Activated T-helper 17 cell treated with anti-CD3 and anti-CD28 coated beads, Interleukin-2, amount 50 U/mL, for 72 hours (primary cell): ENCODE results near the gene JAML. TPM values are rescaled to one million over a fixed set of nuclear protein-coding genes. Genes with fewer than 3 reads are reported as not detected.
"Not testable (repeated sequence)": the region's sequence is repeated elsewhere in the genome, so short reads cannot be mapped to it uniquely, and the experiment has no call there.

Experiments
- ATAC-seq: fragments of 150-1000 bp; cut with Tn5 transposase; replicated peaks from 2 replicates; pipeline ENCODE4 v1.10.0; 2021; ENCODE audit warnings: mild to moderate bottlenecking, moderate library complexity
- H3K27ac Mint-ChIP-seq: one replicate; pipeline ENCODE4 v1.8.0; 2022; ENCODE audit warnings: mixed read lengths
- H3K27me3 Mint-ChIP-seq: one replicate; pipeline ENCODE4 v1.8.0; 2022; ENCODE audit warnings: mixed read lengths
- H3K36me3 Mint-ChIP-seq: one replicate; pipeline ENCODE4 v1.8.0; 2022; ENCODE audit warnings: low read depth, mild to moderate bottlenecking, mixed read lengths
- H3K4me1 Mint-ChIP-seq: one replicate; pipeline ENCODE4 v1.8.0; 2022; ENCODE audit warnings: mixed read lengths
- H3K4me3 Mint-ChIP-seq: one replicate; pipeline ENCODE4 v1.8.0; 2022; ENCODE audit warnings: mild to moderate bottlenecking, mixed read lengths
- H3K9me3 Mint-ChIP-seq: one replicate; pipeline ENCODE4 v1.8.0; 2022; ENCODE audit warnings: mixed read lengths
- total RNA-seq, 2 donors: library from RNA; stranded (reverse); gene quantifications; one replicate each; pipeline ENCODE4 v1.2.3, GENCODE V29; 2022

Gene JAML
- total RNA-seq, 2 donors from 2014 or later, result 74.0 to 276 TPM

DNA sequence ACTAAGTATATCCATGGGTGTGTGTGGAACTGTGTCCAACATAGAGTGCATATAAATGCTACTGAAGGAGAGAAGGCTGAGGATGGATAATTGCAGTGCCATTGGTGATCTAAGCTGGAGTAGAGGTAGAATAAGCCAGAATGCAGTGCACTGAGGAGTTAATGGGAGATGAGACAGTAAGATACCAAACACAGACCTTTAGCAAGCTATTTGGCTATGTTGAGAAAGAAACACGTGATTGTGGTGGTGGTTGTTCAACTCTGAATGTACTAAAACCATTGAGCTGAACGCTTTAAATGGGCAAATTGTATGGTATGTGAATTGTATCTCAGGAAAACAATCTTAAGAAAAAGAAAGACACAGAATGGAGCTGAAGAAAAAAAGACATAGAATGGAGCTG is 22.8 kb downstream of the JAML start:
- peaks cover 24% of the 10 kb centered on the region for H3K36me3 Mint-ChIP-seq
- ATAC-seq, result no peak
- no peak overlapping the region for H3K27ac Mint-ChIP-seq
- H3K4me1 Mint-ChIP-seq, result peaks cover 29% of the 10 kb centered on the region
- no peak overlapping the region for H3K4me3 Mint-ChIP-seq
- no peaks in the 10 kb centered on the region for H3K27me3 Mint-ChIP-seq
- no peaks in the 10 kb centered on the region for H3K9me3 Mint-ChIP-seq

DNA sequence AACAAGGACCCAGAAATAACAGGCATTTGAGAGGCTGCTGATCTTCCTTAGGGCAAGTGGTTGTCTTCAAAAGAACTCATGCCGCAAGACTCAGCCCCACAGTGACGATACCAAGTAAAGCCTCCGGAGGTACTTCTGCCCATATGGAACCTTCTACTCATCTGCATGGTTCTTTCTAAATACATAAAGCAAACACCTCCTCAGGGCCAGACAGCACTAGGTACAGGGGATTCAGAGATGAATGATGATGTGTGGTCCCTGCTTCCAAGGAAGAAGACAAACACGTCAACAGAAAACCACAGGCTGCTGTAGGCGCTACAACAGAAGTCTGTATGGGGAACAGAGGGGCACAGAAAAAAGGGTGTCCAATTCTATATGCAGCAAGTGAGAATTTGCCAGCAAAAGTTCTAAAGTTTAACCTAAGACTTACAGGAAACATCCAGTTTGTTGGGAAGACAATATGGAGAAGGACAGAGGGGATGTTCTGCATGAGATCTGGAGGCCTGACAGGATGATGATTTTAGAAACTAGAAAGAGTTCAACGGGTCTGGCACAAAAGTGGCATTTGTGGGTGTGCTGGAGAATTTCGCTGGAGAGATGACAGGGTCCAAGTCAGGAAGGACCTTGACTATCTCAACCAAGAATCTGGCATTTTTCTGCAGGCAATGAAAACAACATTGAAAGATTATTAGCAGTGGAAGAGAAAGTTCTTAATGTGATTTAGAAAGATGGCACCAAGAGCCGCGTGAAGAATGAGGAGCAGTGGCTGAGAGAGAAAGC is 23.7 kb downstream of the JAML start:
- no peaks in the 10 kb centered on the region for H3K9me3 Mint-ChIP-seq

GRCh38 chr11:118200497-118200896 is 24.3 kb downstream of the JAML start:
- Mint-ChIP-seq H3K9me3 (no peaks in the 10 kb centered on the region), H3K4me3 (no peak overlapping the region), H3K27ac (no peak overlapping the region), H3K27me3 (no peaks in the 10 kb centered on the region), H3K4me1 (peaks cover 14% of the 10 kb centered on the region), H3K36me3 (peaks cover 39% of the 10 kb centered on the region)
- ATAC-seq, result no peak

More for the DNA sequence above, 23.7 kb downstream of the JAML start:
- ATAC-seq, result peak; percentile 84
- peaks cover 33% of the 10 kb centered on the region for H3K36me3 Mint-ChIP-seq
- H3K27ac Mint-ChIP-seq, result no peak overlapping the region
- H3K4me1 Mint-ChIP-seq, result peaks cover 20% of the 10 kb centered on the region
- no peak overlapping the region for H3K4me3 Mint-ChIP-seq
- no peaks in the 10 kb centered on the region for H3K27me3 Mint-ChIP-seq

GRCh38 chr11:118199135-118199534 is 25.7 kb downstream of the JAML start:
- Mint-ChIP-seq H3K4me1 (peaks cover 12% of the 10 kb centered on the region), H3K27me3 (no peaks in the 10 kb centered on the region), H3K27ac (peak overlapping the region; percentile 71), H3K4me3 (no peak overlapping the region), H3K9me3 (no peaks in the 10 kb centered on the region), H3K36me3 (peaks cover 52% of the 10 kb centered on the region)
- ATAC-seq, result no peak

DNA sequence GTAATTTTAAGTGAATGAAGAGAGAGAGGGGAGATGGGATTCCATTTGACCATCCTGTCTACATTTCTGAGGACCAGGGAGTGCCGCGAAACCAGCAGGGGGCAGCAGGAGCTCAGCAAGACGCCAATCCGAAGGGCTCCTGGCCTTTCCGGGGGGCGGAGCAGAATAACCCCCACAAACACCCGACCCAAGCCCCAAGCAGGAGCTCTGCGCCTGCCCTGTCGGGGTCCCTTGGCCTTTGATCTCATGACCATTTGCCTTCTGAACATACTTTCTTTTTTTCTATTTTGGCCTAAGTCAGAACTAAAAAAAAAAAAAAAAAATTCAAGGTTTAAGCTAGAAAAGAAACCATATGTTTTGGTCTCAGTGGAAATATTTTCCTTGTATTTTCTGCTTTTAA is 26.4 kb downstream of the JAML start:
- Mint-ChIP-seq H3K36me3 (peaks cover 60% of the 10 kb centered on the region), H3K9me3 (no peaks in the 10 kb centered on the region), H3K4me3 (no peak overlapping the region), H3K4me1 (peaks cover 12% of the 10 kb centered on the region), H3K27me3 (no peaks in the 10 kb centered on the region), H3K27ac (peak overlapping the region; percentile 71)
- ATAC-seq, result peak; percentile 18

- Mint-ChIP-seq H3K36me3 (peaks cover 87% of the 10 kb centered on the region), H3K4me1 (peaks cover 8% of the 10 kb centered on the region), H3K9me3 (no peaks in the 10 kb centered on the region), H3K4me3 (no peak overlapping the region), H3K27me3 (no peaks in the 10 kb centered on the region), H3K27ac (peak overlapping the region; percentile 43)
- ATAC-seq, result no peak
These were observed 29.8 kb downstream of the JAML start for GRCh38 chr11:118194835-118195627.

DNA sequence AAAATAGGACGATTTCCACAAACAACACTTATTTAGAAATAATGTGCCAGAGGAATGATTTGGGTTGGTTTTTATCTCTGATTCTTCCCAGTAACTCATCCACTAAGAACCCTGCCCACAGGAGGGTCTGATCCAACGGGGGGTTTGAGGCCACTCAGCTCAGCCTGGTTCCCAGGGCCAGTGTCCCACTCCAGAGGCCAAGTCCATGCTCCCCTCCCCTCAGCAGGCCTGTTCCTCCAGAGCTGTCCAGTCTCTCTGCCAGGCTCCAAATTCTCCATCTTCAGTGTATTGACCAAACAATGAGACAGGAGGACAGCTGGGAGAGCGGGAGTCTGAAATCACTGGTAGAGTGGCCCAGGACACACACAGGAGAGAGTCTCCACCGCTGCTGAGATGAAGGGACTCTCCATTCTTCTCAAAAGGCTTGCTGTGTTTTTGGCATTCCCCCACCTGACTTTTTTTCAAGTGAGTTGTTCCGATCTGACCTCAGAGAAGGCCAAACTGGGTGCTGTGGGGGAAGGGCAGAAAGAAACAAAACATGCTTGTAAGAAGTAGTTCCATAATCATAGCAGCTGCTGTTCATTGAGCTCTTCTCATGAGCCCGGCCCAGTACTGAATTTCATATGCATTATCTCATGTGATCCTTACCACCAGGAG is 30.8 kb downstream of the JAML start:
- no peaks in the 10 kb centered on the region for H3K9me3 Mint-ChIP-seq
- peaks cover 84% of the 10 kb centered on the region for H3K36me3 Mint-ChIP-seq
- no peak overlapping the region for H3K4me3 Mint-ChIP-seq
- peak overlapping the region; percentile 20 for H3K27ac Mint-ChIP-seq
- peaks cover 4% of the 10 kb centered on the region for H3K4me1 Mint-ChIP-seq
- H3K27me3 Mint-ChIP-seq, result peaks cover 3% of the 10 kb centered on the region
- no peak for ATAC-seq

GRCh38 chr11:118192817-118193216 is 32.0 kb downstream of the JAML start:
- H3K27ac Mint-ChIP-seq, H3K27me3 Mint-ChIP-seq: not testable (repeated sequence)
- H3K36me3 Mint-ChIP-seq, result peaks cover 71% of the 10 kb centered on the region

GRCh38 chr11:118190942-118191506 is 33.8 kb downstream of the JAML start:
- not testable (repeated sequence) for H3K4me3 Mint-ChIP-seq, H3K27ac Mint-ChIP-seq, ATAC-seq, H3K9me3 Mint-ChIP-seq, H3K4me1 Mint-ChIP-seq, H3K27me3 Mint-ChIP-seq
- H3K36me3 Mint-ChIP-seq, result peaks cover 54% of the 10 kb centered on the region

More at GRCh38 chr11:118192817-118193216, 32.0 kb downstream of the JAML start:
- H3K9me3 Mint-ChIP-seq, H3K4me1 Mint-ChIP-seq, ATAC-seq, H3K4me3 Mint-ChIP-seq: not testable (repeated sequence)

- H3K27ac Mint-ChIP-seq, result no peak overlapping the region
- no peak for ATAC-seq
- H3K27me3 Mint-ChIP-seq, result peaks cover 7% of the 10 kb centered on the region
- no peak overlapping the region for H3K4me3 Mint-ChIP-seq
- H3K36me3 Mint-ChIP-seq, result peaks cover 9% of the 10 kb centered on the region
- H3K4me1 Mint-ChIP-seq, result no peaks in the 10 kb centered on the region
- no peaks in the 10 kb centered on the region for H3K9me3 Mint-ChIP-seq
These were observed 38.3 kb downstream of the JAML start for GRCh38 chr11:118186346-118187107.

- Mint-ChIP-seq H3K4me3 (no peak overlapping the region), H3K27me3 (peaks cover 11% of the 10 kb centered on the region), H3K4me1 (no peaks in the 10 kb centered on the region), H3K27ac (no peak overlapping the region), H3K9me3 (no peaks in the 10 kb centered on the region), H3K36me3 (no peaks in the 10 kb centered on the region)
- no peak for ATAC-seq
These were observed 39.8 kb downstream of the JAML start for GRCh38 chr11:118184784-118185579.

- H3K27me3 Mint-ChIP-seq, H3K4me3 Mint-ChIP-seq, H3K27ac Mint-ChIP-seq, H3K36me3 Mint-ChIP-seq, ATAC-seq, H3K4me1 Mint-ChIP-seq, H3K9me3 Mint-ChIP-seq: not testable (repeated sequence)
These were observed 41.1 kb downstream of the JAML start for GRCh38 chr11:118183691-118184090.

DNA sequence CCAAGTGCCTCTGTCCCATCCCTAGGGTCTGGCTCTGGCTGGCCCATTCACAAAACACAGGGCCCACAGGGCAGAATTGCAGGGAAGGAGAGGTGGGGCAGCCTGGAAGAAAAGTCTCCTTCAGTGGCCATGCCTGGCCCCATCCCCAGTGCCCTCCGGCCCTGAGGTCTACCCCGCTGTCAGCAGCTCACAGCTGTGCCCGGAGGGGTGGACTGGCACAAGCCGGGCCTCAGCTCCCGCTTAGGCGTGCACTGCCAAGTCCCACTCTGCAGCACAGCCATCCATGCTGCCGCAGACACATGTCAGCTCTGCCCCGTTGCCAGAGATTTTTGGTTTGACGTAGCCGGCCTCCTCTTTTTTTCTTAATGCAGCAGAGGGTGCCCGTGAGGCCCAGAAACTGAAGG is 44.5 kb downstream of the JAML start:
- Mint-ChIP-seq H3K4me3 (no peak overlapping the region), H3K27ac (no peak overlapping the region), H3K36me3 (no peaks in the 10 kb centered on the region), H3K4me1 (no peaks in the 10 kb centered on the region), H3K9me3 (no peaks in the 10 kb centered on the region), H3K27me3 (peaks cover 8% of the 10 kb centered on the region)
- no peak for ATAC-seq
